Astrocyte (in vitro differentiated cells and primary cell): ENCODE data around the gene HEG1. TPM values are rescaled to one million over a fixed set of nuclear protein-coding genes. Genes with fewer than 3 reads are reported as not detected.

ENCODE experiments used
- DNase-seq: peaks from one replicate; pipeline ENCODE4 v3.0.0-alpha.2; 2010; ENCODE audit warnings: low read depth
- FAIRE-seq: peaks from 2 replicates; lab custom pipeline; 2011; peaks lifted over from hg19 to GRCh38; lab: Jason Lieb, UNC
- H2AFZ ChIP-seq: 2 replicates; pipeline ENCODE4 v1.6.0; 2012; ENCODE audit warnings: low read depth, low read length, inconsistent platforms
- H3K27ac ChIP-seq: 2 replicates; pipeline ENCODE4 v1.5.1; 2011; ENCODE audit warnings: low read depth, low read length, inconsistent platforms
- H3K27me3 ChIP-seq: 2 replicates; pipeline ENCODE4 v1.6.0; 2011; ENCODE audit warnings: low read length, inconsistent platforms; ENCODE audit not compliant: insufficient read depth
- H3K36me3 ChIP-seq: 2 replicates; pipeline ENCODE4 v1.5.1; 2011; ENCODE audit warnings: low read length, inconsistent platforms; ENCODE audit not compliant: insufficient read depth
- H3K4me1 ChIP-seq: 2 replicates; pipeline ENCODE4 v1.5.1; 2011; ENCODE audit warnings: low read length, inconsistent platforms; ENCODE audit not compliant: insufficient read depth
- H3K4me2 ChIP-seq: 2 replicates; pipeline ENCODE4 v1.6.0; 2012; ENCODE audit warnings: low read length, inconsistent platforms
- H3K4me3 ChIP-seq: 2 replicates; pipeline ENCODE4 v1.5.1; 2011; ENCODE audit warnings: low read depth, mild to moderate bottlenecking, low read length, inconsistent platforms; ENCODE audit not compliant: insufficient read depth
- H3K79me2 ChIP-seq: 2 replicates; pipeline ENCODE4 v1.6.0; 2012; ENCODE audit warnings: mild to moderate bottlenecking, low read length, inconsistent platforms; ENCODE audit not compliant: insufficient read depth
- H3K9ac ChIP-seq: 2 replicates; pipeline ENCODE4 v1.6.0; 2012; ENCODE audit warnings: mild to moderate bottlenecking, low read length, inconsistent platforms
- H3K9me3 ChIP-seq: 2 replicates; pipeline ENCODE4 v1.5.1; 2012; ENCODE audit warnings: low read depth, mild to moderate bottlenecking, low read length, inconsistent platforms; ENCODE audit not compliant: insufficient read depth
- H4K20me1 ChIP-seq: 2 replicates; pipeline ENCODE4 v1.6.0; 2012; ENCODE audit warnings: low read length, inconsistent platforms; ENCODE audit not compliant: insufficient read depth
- H3K27ac Mint-ChIP-seq: one replicate; pipeline ENCODE4 v1.8.0; 2021; ENCODE audit warnings: mild to moderate bottlenecking, mixed read lengths; ENCODE audit not compliant: unreplicated experiment
- H3K27me3 Mint-ChIP-seq: one replicate; pipeline ENCODE4 v1.8.0; 2021; ENCODE audit warnings: low read depth, mixed read lengths; ENCODE audit not compliant: unreplicated experiment
- H3K36me3 Mint-ChIP-seq: one replicate; pipeline ENCODE4 v1.8.0; 2021; ENCODE audit warnings: low read depth, mixed read lengths; ENCODE audit not compliant: unreplicated experiment
- H3K4me1 Mint-ChIP-seq: one replicate; pipeline ENCODE4 v1.8.0; 2021; ENCODE audit warnings: low read depth, mixed read lengths; ENCODE audit not compliant: unreplicated experiment
- H3K4me3 Mint-ChIP-seq: one replicate; pipeline ENCODE4 v1.8.0; 2021; ENCODE audit warnings: mild to moderate bottlenecking, moderate library complexity, mixed read lengths; ENCODE audit not compliant: unreplicated experiment
- H3K9me3 Mint-ChIP-seq: one replicate; pipeline ENCODE4 v1.8.0; 2021; ENCODE audit warnings: mild to moderate bottlenecking, mixed read lengths; ENCODE audit not compliant: unreplicated experiment
- CTCF ChIP-seq: IDR thresholded peaks from 2 replicates; pipeline ENCODE4 v1.5.1; 2011; ENCODE audit warnings: low read depth, mild to moderate bottlenecking, inconsistent platforms, low read length, moderate library complexity; ENCODE audit not compliant: insufficient read depth
- EZH2 ChIP-seq: IDR thresholded peaks from 2 replicates; pipeline ENCODE4 v1.6.1; 2012; ENCODE audit warnings: mild to moderate bottlenecking, low read length, inconsistent platforms; ENCODE audit not compliant: insufficient read depth
- total RNA-seq: library from RNA; stranded (reverse); gene quantifications from 2 replicates; pipeline ENCODE4 v1.2.1, GENCODE V29; 2021

The HEG1 gene
- total RNA-seq, 1 donor from 2014 or later: 65.7 TPM

GRCh38 chr3:125024817-125025216, 31.0 kb downstream of the HEG1 start:
- Histone ChIP-seq H3K4me3 (no peak overlapping the region), H3K79me2 (peaks cover 31% of the 10 kb centered on the region), H3K9me3 (no peaks in the 10 kb centered on the region), H3K4me1 (no peaks in the 10 kb centered on the region), H3K9ac (no peak overlapping the region), H3K36me3 (peaks cover 42% of the 10 kb centered on the region), H3K27me3 (no peaks in the 10 kb centered on the region), H4K20me1 (peaks cover 88% of the 10 kb centered on the region), H3K27ac (no peak overlapping the region), H3K4me2 (no peak overlapping the region), H2AFZ (no peak overlapping the region)
- FAIRE-seq (no peak), DNase-seq (peak; percentile 44)
- peaks cover 31% of the 10 kb centered on the region for H3K36me3 Mint-ChIP-seq
- H3K27ac Mint-ChIP-seq: no peak overlapping the region
- peaks cover 20% of the 10 kb centered on the region for H3K4me1 Mint-ChIP-seq
- H3K9me3 Mint-ChIP-seq: no peaks in the 10 kb centered on the region
- no peak for TF ChIP-seq CTCF
- no peak for TF ChIP-seq EZH2
- no peak overlapping the region for H3K4me3 Mint-ChIP-seq
- H3K27me3 Mint-ChIP-seq: no peaks in the 10 kb centered on the region

GRCh38 chr3:125023833-125024555, 31.8 kb downstream of the HEG1 start:
- no peak overlapping the region for H3K27ac ChIP-seq
- H3K4me1 ChIP-seq: no peaks in the 10 kb centered on the region
- FAIRE-seq (no peak), DNase-seq (no peak)
- Mint-ChIP-seq H3K9me3 (no peaks in the 10 kb centered on the region), H3K27me3 (no peaks in the 10 kb centered on the region), H3K4me1 (peaks cover 20% of the 10 kb centered on the region), H3K36me3 (peaks cover 32% of the 10 kb centered on the region), H3K4me3 (no peak overlapping the region), H3K27ac (no peak overlapping the region)
- peaks cover 30% of the 10 kb centered on the region for H3K79me2 ChIP-seq
- H3K4me2 ChIP-seq: no peak overlapping the region
- H3K9me3 ChIP-seq: no peaks in the 10 kb centered on the region
- H3K36me3 ChIP-seq: peaks cover 50% of the 10 kb centered on the region
- no peak overlapping the region for H3K9ac ChIP-seq
- no peaks in the 10 kb centered on the region for H3K27me3 ChIP-seq
- no peak overlapping the region for H3K4me3 ChIP-seq
- H4K20me1 ChIP-seq: peaks cover 85% of the 10 kb centered on the region
- no peak for TF ChIP-seq CTCF
- no peak for TF ChIP-seq EZH2
- no peak overlapping the region for H2AFZ ChIP-seq

- Mint-ChIP-seq H3K9me3 (peaks cover 2% of the 10 kb centered on the region), H3K4me3 (no peak overlapping the region), H3K4me1 (peaks cover 6% of the 10 kb centered on the region), H3K27ac (peak overlapping the region; percentile 2), H3K27me3 (no peaks in the 10 kb centered on the region), H3K36me3 (peaks cover 33% of the 10 kb centered on the region)
- Histone ChIP-seq H3K9me3 (no peaks in the 10 kb centered on the region), H3K4me3 (no peak overlapping the region), H4K20me1 (peaks cover 76% of the 10 kb centered on the region), H3K27me3 (no peaks in the 10 kb centered on the region), H3K4me1 (no peaks in the 10 kb centered on the region), H3K79me2 (peaks cover 27% of the 10 kb centered on the region), H3K36me3 (peaks cover 42% of the 10 kb centered on the region), H2AFZ (no peak overlapping the region), H3K27ac (no peak overlapping the region), H3K4me2 (no peak overlapping the region), H3K9ac (no peak overlapping the region)
- FAIRE-seq (no peak), DNase-seq (no peak)
- no peak for TF ChIP-seq CTCF
- TF ChIP-seq EZH2: no peak
Observed at GRCh38 chr3:125022206-125022605, 33.6 kb downstream of the HEG1 start.
